Stimulated activated CD4-positive, alpha-beta T cell treated with anti-CD3 and anti-CD28 coated beads, Interleukin-2, amount 100 ng/mL, for 4 hours (primary cell): ENCODE measurements around the gene RACGAP1.

Source experiments
- DNase-seq: peaks from one replicate; pipeline ENCODE4 v3.0.0-alpha.2; 2020; ENCODE audit warnings: low read depth

RACGAP1 gene

GRCh38 chr12:49941556-49942511 is 83.5 kb downstream of the RACGAP1 start:
- no peak for DNase-seq

- no peak for DNase-seq
Measured at GRCh38 chr12:49939707-49940106, 85.6 kb downstream of the RACGAP1 start.

- DNase-seq: no peak
Measured at GRCh38 chr12:49939307-49939706, 86.0 kb downstream of the RACGAP1 start.
